Measurements from ENCODE around the gene ETFB. TPM values are rescaled to one million over a fixed set of nuclear protein-coding genes. Genes with fewer than 3 reads are reported as not detected.

The ETFB gene
- total RNA-seq, 4 donors from 2014 or later, result 56.7 to 69.7 (median 63.6) TPM

DNA sequence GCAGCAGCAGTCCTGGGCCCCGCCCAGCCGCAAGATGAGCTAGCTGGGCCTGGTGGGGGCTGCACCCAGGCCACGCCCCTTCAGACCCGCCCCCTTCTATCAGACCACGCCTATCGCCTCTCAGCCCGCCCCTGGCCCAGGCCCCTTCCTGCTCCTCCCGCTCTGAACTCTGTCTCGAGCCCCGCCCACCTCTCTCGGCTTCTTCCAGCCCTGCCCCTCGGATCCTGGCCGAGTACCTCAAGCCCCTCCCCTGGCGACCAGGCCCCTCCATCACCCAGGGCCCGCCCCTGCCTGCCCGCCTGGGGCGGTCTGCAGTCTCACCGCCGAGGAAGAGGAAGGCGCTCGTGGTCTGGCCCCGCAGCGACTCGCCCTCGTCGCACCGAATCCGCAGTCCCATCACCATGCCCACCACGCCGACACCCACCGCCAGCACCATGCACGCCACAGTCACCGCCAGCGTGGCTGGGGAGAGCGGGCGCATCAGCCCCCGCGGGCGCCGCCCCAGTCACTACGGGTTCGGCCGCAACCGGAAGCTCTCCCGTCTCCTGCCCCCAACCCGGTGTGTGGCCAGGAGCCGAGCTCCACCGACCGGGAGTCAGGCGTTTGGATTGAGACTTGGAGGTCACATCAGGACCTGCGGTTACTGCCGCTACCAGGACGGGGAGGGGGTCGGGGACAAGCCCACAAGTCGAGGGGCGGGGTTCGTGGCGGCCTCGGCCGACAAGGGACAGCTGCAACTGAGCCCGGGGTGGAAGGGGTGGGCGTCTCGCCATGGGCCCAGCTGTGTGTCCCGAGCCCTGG is 1.6 kb upstream of the ETFB start:
- peak; percentile 100 for DNase-seq (ENCODE audit: low spot score in 2 of 2)
- H3K36me3 ChIP-seq, result no peaks in the 10 kb centered on the region
- peak overlapping the region; percentile 93 for H3K27ac ChIP-seq
- H3K9me3 ChIP-seq, result no peaks in the 10 kb centered on the region
- TF ChIP-seq POLR2A (IDR thresholded peaks at IDR 0.05) (no peak), EP300 (IDR thresholded peaks at IDR 0.05) (no peak), POLR2AphosphoS5 (IDR thresholded peaks at IDR 0.05) (peak in 1 of 3 donors; percentile 12)
- peaks cover 37% of the 10 kb centered on the region for H3K4me1 ChIP-seq
- H3K27me3 ChIP-seq, result no peaks in the 10 kb centered on the region
- H3K4me3 ChIP-seq, result peak overlapping the region; percentile 81
- WGBS, result 0% methylated on average over 14 of the region's 64 CpGs

GRCh38 chr19:51367255-51367564 is 1.0 kb upstream of the ETFB start:
- WGBS, result 0% methylated on average over 2 of the region's 15 CpGs
- H3K4me1 ChIP-seq, result peaks cover 39% of the 10 kb centered on the region
- no peaks in the 10 kb centered on the region for H3K9me3 ChIP-seq
- H3K27ac ChIP-seq, result peak overlapping the region; percentile 93
- TF ChIP-seq POLR2A (IDR thresholded peaks at IDR 0.05), result peak; percentile 14 to 50
- TF ChIP-seq, protein P1, sequence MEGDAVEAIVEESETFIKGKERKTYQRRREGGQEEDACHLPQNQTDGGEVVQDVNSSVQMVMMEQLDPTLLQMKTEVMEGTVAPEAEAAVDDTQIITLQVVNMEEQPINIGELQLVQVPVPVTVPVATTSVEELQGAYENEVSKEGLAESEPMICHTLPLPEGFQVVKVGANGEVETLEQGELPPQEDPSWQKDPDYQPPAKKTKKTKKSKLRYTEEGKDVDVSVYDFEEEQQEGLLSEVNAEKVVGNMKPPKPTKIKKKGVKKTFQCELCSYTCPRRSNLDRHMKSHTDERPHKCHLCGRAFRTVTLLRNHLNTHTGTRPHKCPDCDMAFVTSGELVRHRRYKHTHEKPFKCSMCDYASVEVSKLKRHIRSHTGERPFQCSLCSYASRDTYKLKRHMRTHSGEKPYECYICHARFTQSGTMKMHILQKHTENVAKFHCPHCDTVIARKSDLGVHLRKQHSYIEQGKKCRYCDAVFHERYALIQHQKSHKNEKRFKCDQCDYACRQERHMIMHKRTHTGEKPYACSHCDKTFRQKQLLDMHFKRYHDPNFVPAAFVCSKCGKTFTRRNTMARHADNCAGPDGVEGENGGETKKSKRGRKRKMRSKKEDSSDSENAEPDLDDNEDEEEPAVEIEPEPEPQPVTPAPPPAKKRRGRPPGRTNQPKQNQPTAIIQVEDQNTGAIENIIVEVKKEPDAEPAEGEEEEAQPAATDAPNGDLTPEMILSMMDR (IDR thresholded peaks at IDR 0.05), result no peak
- no peak for TF ChIP-seq EP300 (IDR thresholded peaks at IDR 0.05)
- peak in 1 of 2 donors; percentile 82 for DNase-seq (ENCODE audit: low spot score in 2 of 2)
- H3K4me3 ChIP-seq, result peak overlapping the region; percentile 81
- no peaks in the 10 kb centered on the region for H3K27me3 ChIP-seq
- no peaks in the 10 kb centered on the region for H3K36me3 ChIP-seq

DNA sequence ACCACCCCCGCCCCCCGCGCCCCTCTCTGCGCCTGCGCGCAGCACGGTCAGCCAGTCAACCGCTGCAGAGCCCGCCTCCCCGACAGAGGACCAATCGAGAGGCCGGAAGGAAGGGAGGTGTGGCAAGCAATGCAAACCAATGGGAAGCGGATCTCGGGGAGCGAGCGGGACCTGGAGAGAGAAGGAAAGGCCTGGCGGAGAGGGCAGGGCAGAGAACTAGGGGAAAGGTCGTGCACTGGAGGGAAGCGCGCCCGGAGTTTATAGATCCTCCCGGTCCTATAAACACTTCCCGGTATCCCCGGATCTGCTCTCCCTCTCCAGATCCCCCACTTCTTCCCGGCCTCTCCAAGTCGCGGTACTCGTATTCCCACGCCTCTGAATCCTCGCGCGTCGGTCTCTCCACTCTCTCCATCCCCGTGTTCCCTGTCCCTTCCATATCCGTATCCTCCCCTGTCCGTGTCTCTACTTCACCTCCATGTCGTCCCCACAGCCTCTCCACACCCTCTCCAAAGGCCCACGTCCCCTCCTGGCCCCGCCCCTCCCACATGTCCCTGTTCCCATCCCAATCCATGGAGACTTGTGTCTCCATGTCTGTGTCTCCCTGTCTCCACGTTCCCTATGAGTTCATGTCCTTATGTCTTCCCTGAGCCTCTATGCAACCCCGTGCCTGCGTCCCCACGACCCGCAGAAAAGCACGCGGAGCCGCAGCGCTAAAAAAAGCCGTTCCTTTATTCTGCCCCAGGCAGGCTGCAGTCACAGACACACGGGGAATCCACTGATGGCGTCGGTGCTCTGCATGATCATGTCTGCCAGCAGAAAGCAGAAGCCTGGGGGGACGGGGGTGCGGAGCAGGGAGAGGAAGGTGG is 434 bp upstream of the ETFB start:
- Histone ChIP-seq H3K9me3 (no peaks in the 10 kb centered on the region), H3K36me3 (no peaks in the 10 kb centered on the region), H3K27me3 (no peaks in the 10 kb centered on the region), H3K4me1 (peaks cover 39% of the 10 kb centered on the region), H3K27ac (peak overlapping the region; percentile 93), H3K4me3 (peak overlapping the region; percentile 81)
- TF ChIP-seq EP300 (IDR thresholded peaks at IDR 0.05) (no peak), POLR2AphosphoS5 (IDR thresholded peaks at IDR 0.05) (peak in 1 of 3 donors; percentile 38), POLR2A (IDR thresholded peaks at IDR 0.05) (peak in 1 of 2 donors; percentile 33)
- TF ChIP-seq, protein P1 (IDR thresholded peaks at IDR 0.05), result no peak
- under 1% methylated on average over 49 of the region's 54 CpGs for WGBS
- DNase-seq (ENCODE audit: low spot score in 2 of 2), result peak; percentile 99

GRCh38 chr19:51365211-51365964 is 800 bp downstream of the ETFB start:
- TF ChIP-seq, protein P1 (IDR thresholded peaks at IDR 0.05), result no peak
- TF ChIP-seq POLR2AphosphoS5 (IDR thresholded peaks at IDR 0.05) (no peak), EP300 (IDR thresholded peaks at IDR 0.05) (no peak), POLR2A (IDR thresholded peaks at IDR 0.05) (no peak)
- no peaks in the 10 kb centered on the region for H3K9me3 ChIP-seq
- no peaks in the 10 kb centered on the region for H3K27me3 ChIP-seq
- peak overlapping the region; percentile 93 for H3K27ac ChIP-seq
- peak overlapping the region; percentile 81 for H3K4me3 ChIP-seq
- 13% methylated on average over 9 of the region's 10 CpGs for WGBS
- no peak for DNase-seq (ENCODE audit: low spot score in 2 of 2)
- peaks cover 39% of the 10 kb centered on the region for H3K4me1 ChIP-seq
- no peaks in the 10 kb centered on the region for H3K36me3 ChIP-seq

- H3K4me1 ChIP-seq, result peaks cover 39% of the 10 kb centered on the region
- no peaks in the 10 kb centered on the region for H3K27me3 ChIP-seq
- H3K36me3 ChIP-seq, result no peaks in the 10 kb centered on the region
- no peak for TF ChIP-seq EP300 (IDR thresholded peaks at IDR 0.05)
- no peak for TF ChIP-seq POLR2AphosphoS5 (IDR thresholded peaks at IDR 0.05)
- TF ChIP-seq, protein P1 (IDR thresholded peaks at IDR 0.05), result no peak
- TF ChIP-seq POLR2A (IDR thresholded peaks at IDR 0.05), result no peak
- peak overlapping the region; percentile 81 for H3K4me3 ChIP-seq
- WGBS, result 77% methylated on average over 15 of the region's 15 CpGs
- DNase-seq (ENCODE audit: low spot score in 2 of 2), result no peak
- H3K27ac ChIP-seq, result peak overlapping the region; percentile 24
- H3K9me3 ChIP-seq, result no peaks in the 10 kb centered on the region
Observed at GRCh38 chr19:51364200-51365106, 1.7 kb downstream of the ETFB start.
